Activated naive CD8-positive, alpha-beta T cell treated with anti-CD3 and anti-CD28 coated beads, Interleukin-2, amount 10 ng/mL, durations not matched to agents 7 days and 5 days (primary cell): ENCODE results near the gene CEP152. TPM values are rescaled to one million over a fixed set of nuclear protein-coding genes. Genes with fewer than 3 reads are reported as not detected.
A peak's percentile ranks its signal among the peaks of the same experiment; 100 is the strongest.

Source experiments
- ATAC-seq: fragments of 150-1000 bp; cut with Tn5 transposase; one replicate; pipeline ENCODE4 v1.10.0; 2021; ENCODE audit warnings: low read depth, moderate library complexity
- POLR2A ChIA-PET: fragments of 350-600 bp; sonication (Branson Sonifier 250); formaldehyde crosslinking; loops from one replicate; lab custom pipeline; 2021; ENCODE audit warnings: antibody characterized with exemption; lab: Charles Lee
- DNase-seq: peaks from one replicate; pipeline ENCODE4 v3.0.0; 2021
- H3K27ac Mint-ChIP-seq: one replicate; pipeline ENCODE4 v1.8.0; 2022; ENCODE audit warnings: mild to moderate bottlenecking, mixed read lengths
- H3K27me3 Mint-ChIP-seq: one replicate; pipeline ENCODE4 v1.8.0; 2022; ENCODE audit warnings: mild to moderate bottlenecking, moderate library complexity, mixed read lengths
- H3K36me3 Mint-ChIP-seq: one replicate; pipeline ENCODE4 v1.8.0; 2021; ENCODE audit warnings: mild to moderate bottlenecking, mixed read lengths
- H3K4me1 Mint-ChIP-seq: one replicate; pipeline ENCODE4 v1.8.0; 2021; ENCODE audit warnings: mixed read lengths
- H3K4me3 Mint-ChIP-seq: one replicate; pipeline ENCODE4 v1.8.0; 2022; ENCODE audit warnings: mild to moderate bottlenecking, moderate library complexity, mixed read lengths
- H3K9me3 Mint-ChIP-seq: one replicate; pipeline ENCODE4 v1.8.0; 2021; ENCODE audit warnings: mixed read lengths
- total RNA-seq, 2 experiments: library from RNA; stranded (reverse); gene quantifications; one replicate each; pipeline ENCODE4 v1.2.3, GENCODE V29; 2021

The CEP152 gene
- total RNA-seq, 2 experiments from 2014 or later = 31.1 to 39.2 TPM

DNA sequence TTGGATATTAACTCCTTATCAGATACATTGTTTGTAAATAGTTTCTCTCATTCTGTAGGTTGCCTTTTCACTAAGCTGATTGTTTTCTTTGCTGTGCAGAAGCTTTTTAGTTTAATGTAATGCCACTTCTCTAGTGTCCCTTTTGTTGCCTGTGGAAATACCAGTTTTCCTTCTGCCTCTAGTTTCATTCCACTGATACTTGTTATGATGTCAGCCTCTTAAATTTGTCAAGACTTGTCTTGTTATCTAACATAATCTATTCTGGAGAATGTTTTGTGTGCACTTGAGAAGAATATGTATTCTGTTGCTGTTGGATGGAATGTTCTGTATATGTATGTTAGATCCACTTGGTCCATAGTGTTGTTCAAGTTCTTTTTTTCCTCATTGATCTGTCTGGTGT, 18.0 kb upstream of the CEP152 start:
- DNase-seq = no peak
- Mint-ChIP-seq H3K9me3 (peaks cover 4% of the 10 kb centered on the region), H3K27ac (no peak overlapping the region), H3K4me1 (no peaks in the 10 kb centered on the region), H3K27me3 (peaks cover 28% of the 10 kb centered on the region), H3K36me3 (peaks cover 2% of the 10 kb centered on the region), H3K4me3 (no peak overlapping the region)
- POLR2A ChIA-PET = no interaction called here
- ATAC-seq = no peak

DNA sequence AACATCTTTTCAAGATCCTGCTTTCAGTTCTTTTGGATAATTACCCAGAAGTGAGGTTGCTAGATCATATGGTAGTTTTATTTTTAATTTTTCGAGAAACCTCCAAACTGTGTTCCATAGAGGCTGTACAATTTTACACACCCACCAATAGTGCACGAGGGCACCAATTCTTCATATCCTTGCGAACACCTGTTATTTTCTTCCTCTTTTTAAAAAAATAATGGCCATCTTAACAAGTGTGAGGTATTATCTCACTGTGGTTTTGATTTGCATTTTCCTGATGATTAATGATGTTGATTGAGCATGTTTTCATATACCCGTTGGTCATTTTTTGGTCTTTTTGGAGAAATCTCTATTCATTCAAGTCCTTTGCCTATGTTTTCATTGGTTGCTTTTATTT, 17.6 kb upstream of the CEP152 start:
- DNase-seq = no peak
- Mint-ChIP-seq H3K36me3 (peaks cover 1% of the 10 kb centered on the region), H3K4me3 (no peak overlapping the region), H3K4me1 (no peaks in the 10 kb centered on the region), H3K27me3 (peaks cover 30% of the 10 kb centered on the region), H3K27ac (no peak overlapping the region), H3K9me3 (peaks cover 1% of the 10 kb centered on the region)
- POLR2A ChIA-PET = no interaction called here
- ATAC-seq = no peak

DNA sequence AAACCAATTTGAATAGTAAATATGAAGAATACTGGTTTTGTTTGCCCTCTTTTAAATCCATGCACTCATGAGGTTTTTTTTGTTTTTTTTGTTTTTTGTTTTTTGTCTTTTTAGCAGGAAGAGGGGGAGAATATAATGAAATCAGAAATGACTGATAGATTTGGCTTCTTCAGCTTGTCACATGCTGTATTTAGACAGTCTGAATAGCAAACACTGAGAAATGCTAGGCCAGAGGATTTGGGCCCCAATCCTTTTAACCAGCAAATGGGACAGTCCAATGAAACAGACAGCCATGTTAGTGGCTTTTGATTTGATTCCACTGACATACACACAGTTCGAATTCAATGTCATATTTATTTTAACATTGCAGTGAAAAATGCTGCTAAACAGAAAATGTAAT, 14.2 kb upstream of the CEP152 start:
- H3K27me3 Mint-ChIP-seq = peaks cover 24% of the 10 kb centered on the region
- DNase-seq (no peak), ATAC-seq (no peak)
- no peaks in the 10 kb centered on the region for H3K36me3 Mint-ChIP-seq
- POLR2A ChIA-PET = no interaction called here
- no peak overlapping the region for H3K4me3 Mint-ChIP-seq
- no peaks in the 10 kb centered on the region for H3K9me3 Mint-ChIP-seq
- H3K4me1 Mint-ChIP-seq = no peaks in the 10 kb centered on the region
- no peak overlapping the region for H3K27ac Mint-ChIP-seq

DNA sequence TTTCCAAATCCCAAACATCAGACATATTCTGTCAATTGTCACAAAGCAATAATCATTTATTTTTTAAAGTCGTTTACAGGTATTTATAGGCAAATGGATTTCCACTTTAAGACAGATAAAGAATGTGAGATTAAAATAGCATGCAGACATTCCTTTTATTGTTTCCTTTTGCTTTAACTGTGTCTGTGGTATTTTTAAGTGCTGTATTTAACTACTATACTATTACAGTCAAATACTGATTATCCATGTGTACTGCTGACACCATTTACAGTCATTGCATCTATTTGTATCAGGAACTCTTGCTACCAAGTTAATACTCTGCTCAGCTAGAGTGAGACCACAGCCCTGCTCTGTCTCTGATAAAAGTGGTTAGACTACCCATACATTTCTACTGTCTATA, 12.8 kb upstream of the CEP152 start:
- no peaks in the 10 kb centered on the region for H3K36me3 Mint-ChIP-seq
- DNase-seq = no peak
- no peaks in the 10 kb centered on the region for H3K4me1 Mint-ChIP-seq

DNA sequence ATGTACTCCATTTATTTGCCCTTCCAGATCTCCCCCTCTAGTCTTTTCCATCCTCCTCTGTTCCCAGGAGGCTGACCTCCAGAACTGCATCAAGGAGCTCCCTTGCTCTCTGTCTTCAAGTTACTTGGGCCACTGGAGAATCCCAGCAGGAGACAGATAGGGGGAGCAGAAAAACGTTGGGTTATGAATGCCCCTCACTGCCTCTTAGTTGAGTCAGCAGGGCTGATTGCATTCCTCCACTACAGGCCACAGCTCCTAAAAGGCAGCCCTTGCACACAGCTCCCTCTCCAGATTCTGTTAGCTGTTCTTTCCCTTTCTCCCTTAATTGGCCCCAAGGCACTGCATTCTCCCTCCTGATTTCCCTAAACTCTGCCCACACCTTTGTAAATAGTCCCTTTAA, 12.4 kb upstream of the CEP152 start:
- POLR2A ChIA-PET = no interaction called here
- Mint-ChIP-seq H3K4me3 (no peak overlapping the region), H3K9me3 (no peaks in the 10 kb centered on the region), H3K27me3 (peaks cover 21% of the 10 kb centered on the region), H3K4me1 (no peaks in the 10 kb centered on the region), H3K27ac (no peak overlapping the region), H3K36me3 (no peaks in the 10 kb centered on the region)
- DNase-seq (no peak), ATAC-seq (no peak)

More for the DNA sequence above, 12.8 kb upstream of the CEP152 start:
- no peaks in the 10 kb centered on the region for H3K9me3 Mint-ChIP-seq
- no peak overlapping the region for H3K27ac Mint-ChIP-seq
- H3K4me3 Mint-ChIP-seq = no peak overlapping the region
- H3K27me3 Mint-ChIP-seq = peaks cover 23% of the 10 kb centered on the region
- ATAC-seq = no peak
- POLR2A ChIA-PET = no interaction called here

DNA sequence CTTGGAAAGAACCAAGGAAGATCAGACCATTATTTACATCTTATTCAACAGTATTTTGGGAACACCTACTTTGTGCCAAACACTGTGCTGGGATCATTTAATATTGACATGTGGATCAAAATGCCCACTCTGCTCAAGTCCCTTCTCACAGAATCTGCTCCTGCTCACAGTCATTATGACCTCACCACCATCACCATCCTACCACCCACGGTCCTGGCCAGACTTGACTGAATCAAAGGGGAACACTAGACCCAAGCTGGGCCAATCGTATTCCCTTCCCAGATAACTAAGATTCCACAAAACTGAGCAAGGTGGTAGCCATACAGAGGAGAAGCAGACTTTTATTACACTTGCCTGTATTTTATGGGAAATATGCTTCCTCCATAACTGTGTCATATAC, 3.4 kb upstream of the CEP152 start:
- Mint-ChIP-seq H3K9me3 (no peaks in the 10 kb centered on the region), H3K27ac (no peak overlapping the region), H3K4me1 (peaks cover 18% of the 10 kb centered on the region), H3K36me3 (no peaks in the 10 kb centered on the region), H3K4me3 (no peak overlapping the region), H3K27me3 (peaks cover 11% of the 10 kb centered on the region)
- no peak for DNase-seq
- POLR2A ChIA-PET = no interaction called here
- no peak for ATAC-seq

DNA sequence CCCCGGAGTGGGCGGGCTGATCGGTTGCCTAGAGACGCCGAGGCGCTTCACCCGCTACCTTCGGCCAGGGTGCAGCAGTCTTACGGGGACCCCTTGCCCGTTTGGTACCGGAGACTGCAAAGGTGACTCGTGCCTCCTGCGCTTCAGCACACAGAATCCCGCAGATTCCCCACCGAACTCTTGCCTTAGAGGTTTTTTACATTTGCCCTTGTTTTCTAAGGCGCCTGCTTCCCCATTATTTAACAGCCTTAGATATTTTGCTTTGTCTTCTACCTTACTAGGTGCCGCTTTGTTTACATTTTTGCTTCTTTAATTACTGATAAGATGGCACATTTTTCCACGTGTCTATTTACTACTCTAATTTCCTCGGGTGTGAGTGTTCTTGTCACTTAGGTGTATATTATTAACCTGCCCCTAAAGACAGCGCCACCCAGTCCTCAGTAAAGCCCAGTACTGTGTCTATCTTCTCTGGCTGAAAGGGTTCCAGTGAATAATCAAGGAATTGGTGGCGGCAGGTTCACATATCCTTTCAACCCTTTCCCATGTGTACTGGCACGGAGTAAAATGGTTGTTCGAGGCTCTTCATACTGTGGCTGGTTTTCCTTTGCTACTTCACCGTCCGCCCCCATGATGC, 573 bp upstream of the CEP152 start:
- no peaks in the 10 kb centered on the region for H3K9me3 Mint-ChIP-seq

DNA sequence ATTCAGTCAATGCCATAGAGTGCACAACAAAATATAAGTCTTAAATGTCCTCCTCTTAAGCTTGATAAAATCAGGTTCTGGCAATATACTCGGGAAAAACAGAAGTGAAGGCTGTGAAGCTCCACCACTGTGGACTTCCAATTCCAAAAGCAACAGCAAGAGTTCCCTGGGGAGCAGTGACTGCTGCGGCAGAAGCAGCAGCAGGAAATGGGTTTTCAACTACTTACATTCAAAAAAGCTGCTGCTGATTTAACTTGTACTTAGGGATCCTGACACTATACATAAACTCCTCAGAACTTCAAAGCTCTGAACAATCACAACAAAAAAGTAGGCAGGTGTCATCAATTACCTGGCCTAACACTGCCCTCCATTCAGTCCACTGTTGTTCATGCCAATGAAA, 4.7 kb downstream of the CEP152 start:
- POLR2A ChIA-PET = interaction anchor here (1.1 kb wide), 1 partner anchor 72 kb away, joined by 3 read pairs; the partner anchor contains the start of gene EID1
- no peak overlapping the region for H3K4me3 Mint-ChIP-seq
- ATAC-seq (no peak), DNase-seq (no peak)
- no peaks in the 10 kb centered on the region for H3K9me3 Mint-ChIP-seq
- H3K27me3 Mint-ChIP-seq = no peaks in the 10 kb centered on the region
- peaks cover 41% of the 10 kb centered on the region for H3K4me1 Mint-ChIP-seq
- H3K36me3 Mint-ChIP-seq = peaks cover 28% of the 10 kb centered on the region
- no peak overlapping the region for H3K27ac Mint-ChIP-seq

More for the DNA sequence above, 573 bp upstream of the CEP152 start:
- POLR2A ChIA-PET = interaction anchor here (0.6 to 1.9 kb wide), 9 partner anchors 10 to 1542 kb away, joined by 3 to 14 read pairs (median 5); partner anchors contain the start of genes COPS2, EID1, GALK2 and SECISBP2L
- Mint-ChIP-seq H3K4me1 (peaks cover 32% of the 10 kb centered on the region), H3K27ac (peak overlapping the region; percentile 66), H3K27me3 (peaks cover 9% of the 10 kb centered on the region), H3K4me3 (peak overlapping the region; percentile 90), H3K36me3 (peaks cover 7% of the 10 kb centered on the region)
- DNase-seq (no peak), ATAC-seq (no peak)

DNA sequence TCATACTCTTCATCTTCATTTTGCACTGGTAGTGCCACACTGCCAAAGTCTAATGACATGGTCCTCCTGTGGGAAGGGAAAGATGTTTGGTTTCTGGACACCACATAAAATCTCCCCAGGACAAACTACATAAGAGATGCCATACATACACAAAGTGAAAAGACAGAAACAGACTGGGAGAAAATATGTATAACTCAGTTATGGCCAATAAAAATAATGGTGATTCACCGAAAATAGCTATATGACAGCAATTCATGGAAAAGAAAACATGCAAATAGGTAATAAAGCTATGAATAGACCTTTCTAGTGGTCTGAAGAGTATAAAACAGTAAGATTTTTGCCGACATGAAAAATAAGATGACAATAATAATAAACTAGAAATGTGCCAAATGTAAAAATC, 5.3 kb downstream of the CEP152 start:
- Mint-ChIP-seq H3K27me3 (no peaks in the 10 kb centered on the region), H3K27ac (no peak overlapping the region), H3K36me3 (peaks cover 28% of the 10 kb centered on the region), H3K4me3 (no peak overlapping the region), H3K9me3 (no peaks in the 10 kb centered on the region), H3K4me1 (peaks cover 41% of the 10 kb centered on the region)
- no peak for DNase-seq
- POLR2A ChIA-PET = no interaction called here
- no peak for ATAC-seq

DNA sequence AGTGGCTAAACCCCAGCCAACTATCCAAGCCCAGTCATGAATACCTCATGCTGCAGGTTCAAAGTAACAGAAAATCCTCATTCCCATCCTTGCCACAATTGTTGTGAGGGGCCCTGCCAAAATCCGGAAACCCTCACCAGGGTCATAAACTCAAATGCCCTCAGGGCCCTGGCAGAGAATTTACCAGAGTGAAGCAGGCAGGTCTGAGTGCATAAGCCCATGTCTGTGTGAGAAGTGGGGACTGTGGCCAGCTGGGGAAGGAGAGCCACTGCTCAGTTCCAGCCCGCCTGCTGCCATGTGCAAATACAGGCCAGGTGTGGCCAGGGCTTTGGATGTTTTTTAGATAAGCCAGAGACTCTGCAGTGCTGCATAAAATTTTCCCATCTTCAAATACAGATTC, 7.0 kb downstream of the CEP152 start:
- no peak overlapping the region for H3K27ac Mint-ChIP-seq
- no peaks in the 10 kb centered on the region for H3K9me3 Mint-ChIP-seq
- peaks cover 28% of the 10 kb centered on the region for H3K36me3 Mint-ChIP-seq
- H3K27me3 Mint-ChIP-seq = no peaks in the 10 kb centered on the region
- no peak overlapping the region for H3K4me3 Mint-ChIP-seq
- peaks cover 34% of the 10 kb centered on the region for H3K4me1 Mint-ChIP-seq
- POLR2A ChIA-PET = no interaction called here
- no peak for DNase-seq
- no peak for ATAC-seq

DNA sequence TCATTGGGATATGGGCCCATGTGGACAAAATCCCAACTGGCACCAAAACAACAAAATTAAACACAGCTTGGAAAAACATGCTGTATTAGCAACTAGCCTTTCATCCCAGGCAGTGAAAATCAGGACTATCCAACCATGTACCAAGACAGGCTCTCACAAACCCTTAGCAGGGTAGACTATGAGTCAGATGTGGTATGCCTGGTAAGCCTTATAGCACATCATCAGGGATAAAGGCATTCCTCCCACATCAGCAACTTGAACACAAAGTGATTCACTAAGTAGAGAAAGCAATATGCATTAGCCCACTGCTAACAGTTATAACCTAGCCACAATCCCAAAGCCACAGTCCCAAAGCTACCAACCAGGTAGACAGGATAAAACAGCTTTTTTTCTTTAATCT, 8.0 kb downstream of the CEP152 start:
- Mint-ChIP-seq H3K4me1 (peaks cover 37% of the 10 kb centered on the region), H3K27ac (no peak overlapping the region), H3K9me3 (no peaks in the 10 kb centered on the region), H3K36me3 (peaks cover 27% of the 10 kb centered on the region), H3K4me3 (no peak overlapping the region), H3K27me3 (no peaks in the 10 kb centered on the region)
- POLR2A ChIA-PET = no interaction called here
- DNase-seq (no peak), ATAC-seq (no peak)

DNA sequence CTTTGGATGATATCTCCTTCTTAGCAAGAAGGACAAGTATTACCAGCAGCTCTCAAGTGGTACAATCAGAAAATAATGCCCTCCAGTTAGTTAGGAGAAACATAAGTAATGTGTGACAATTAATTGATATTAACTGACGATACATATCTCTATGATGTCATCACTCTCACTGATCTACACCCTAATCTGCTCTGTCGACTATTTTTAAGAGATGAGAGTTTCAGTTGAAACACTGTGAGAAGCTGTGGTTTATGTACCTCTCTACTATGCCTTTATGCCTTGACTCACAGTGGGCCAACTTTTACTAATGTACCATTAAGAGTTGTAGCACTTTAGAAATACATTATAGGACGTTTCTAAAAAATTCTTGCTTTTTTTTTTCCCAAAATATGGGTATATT, 8.6 kb downstream of the CEP152 start:
- no peak for ATAC-seq
- Mint-ChIP-seq H3K4me3 (no peak overlapping the region), H3K9me3 (no peaks in the 10 kb centered on the region), H3K27me3 (no peaks in the 10 kb centered on the region), H3K4me1 (peaks cover 43% of the 10 kb centered on the region), H3K27ac (no peak overlapping the region), H3K36me3 (peaks cover 30% of the 10 kb centered on the region)
- no peak for DNase-seq
- POLR2A ChIA-PET = interaction anchor here (1.7 kb wide), 1 partner anchor 8 kb away, joined by 9 read pairs; the partner anchor contains the start of gene CEP152

DNA sequence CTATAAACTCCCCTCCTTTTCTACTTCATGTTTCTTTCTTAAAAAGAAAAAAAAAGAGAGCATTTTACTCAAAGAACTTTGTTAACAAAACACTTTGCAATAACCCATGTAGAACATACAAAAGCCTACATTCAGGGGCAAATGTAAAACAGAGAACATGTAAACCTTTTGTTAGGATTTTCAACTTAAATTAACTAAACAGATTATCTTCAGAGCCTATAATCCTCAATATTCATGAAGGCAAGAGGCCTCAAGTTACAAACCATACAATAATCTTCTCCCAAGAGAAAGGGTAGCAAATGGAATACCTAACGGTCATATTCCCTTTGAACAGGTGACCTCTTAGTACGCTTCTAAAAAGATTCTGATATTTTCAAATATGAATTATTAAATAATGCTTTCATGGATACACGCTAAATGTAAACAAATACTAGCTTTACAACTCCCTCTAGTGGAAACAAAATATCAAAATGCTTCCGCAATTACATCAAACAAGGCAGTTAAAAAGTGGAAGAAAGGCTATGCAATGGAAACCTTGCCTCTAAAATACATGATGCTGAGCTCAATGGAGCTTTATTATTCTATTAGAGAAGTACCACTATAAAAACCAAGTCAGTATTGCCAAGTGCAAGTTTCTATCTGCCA, 9.9 kb downstream of the CEP152 start:
- Mint-ChIP-seq H3K27me3 (no peaks in the 10 kb centered on the region), H3K4me3 (no peak overlapping the region), H3K4me1 (peaks cover 38% of the 10 kb centered on the region), H3K27ac (no peak overlapping the region), H3K36me3 (peaks cover 30% of the 10 kb centered on the region), H3K9me3 (no peaks in the 10 kb centered on the region)
- POLR2A ChIA-PET = interaction anchor here (1.7 kb wide), 1 partner anchor 10 kb away, joined by 9 read pairs; the partner anchor contains the start of gene CEP152
- DNase-seq (no peak), ATAC-seq (no peak)

DNA sequence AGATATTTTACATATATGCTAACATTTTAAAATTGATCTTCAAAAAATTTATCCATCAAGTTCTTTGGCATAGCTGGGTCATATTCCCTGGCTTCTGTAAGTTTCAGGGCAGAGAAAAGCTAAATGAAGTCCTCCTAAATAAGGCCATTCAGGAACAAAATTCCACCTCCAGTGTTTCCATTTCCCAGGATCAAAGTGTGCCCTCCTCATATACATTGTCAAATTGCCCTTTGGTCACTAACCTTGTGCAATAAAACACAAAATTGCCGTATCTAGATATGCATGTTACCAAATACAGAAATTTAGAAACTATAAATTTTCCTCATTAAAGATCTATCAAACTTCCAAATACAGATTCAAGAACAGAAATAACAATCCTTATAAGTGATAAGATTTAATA, 10.6 kb downstream of the CEP152 start:
- no peak for ATAC-seq
- Mint-ChIP-seq H3K27ac (no peak overlapping the region), H3K4me3 (no peak overlapping the region), H3K9me3 (no peaks in the 10 kb centered on the region), H3K27me3 (no peaks in the 10 kb centered on the region), H3K36me3 (peaks cover 30% of the 10 kb centered on the region), H3K4me1 (peaks cover 37% of the 10 kb centered on the region)
- POLR2A ChIA-PET = no interaction called here
- DNase-seq = no peak
